GM12864 (cell line): ENCODE data around the gene MSANTD1.
"Not testable (repeated sequence)": the region's sequence is repeated elsewhere in the genome, so short reads cannot be mapped to it uniquely, and the experiment has no call there.

Source experiments
- DNase-seq: peaks from one replicate; pipeline ENCODE4 v3.0.0-alpha.2; 2011; ENCODE audit warnings: low read depth
- H3K4me3 ChIP-seq: 2 replicates; pipeline ENCODE4 v1.5.1; 2011; ENCODE audit warnings: mild to moderate bottlenecking, low read depth, low read length, control low read depth
- CTCF ChIP-seq: IDR thresholded peaks from 2 replicates; pipeline ENCODE4 v1.5.1; 2011; ENCODE audit warnings: low read depth, mild to moderate bottlenecking, moderate library complexity, low read length, control low read depth, inconsistent platforms; ENCODE audit errors: missing control alignments

Gene MSANTD1

GRCh38 chr4:3295837-3296624 is 47.1 kb downstream of the MSANTD1 start:
- no peak for DNase-seq
- H3K4me3 ChIP-seq, result no peak overlapping the region
- TF ChIP-seq CTCF, result no peak

DNA sequence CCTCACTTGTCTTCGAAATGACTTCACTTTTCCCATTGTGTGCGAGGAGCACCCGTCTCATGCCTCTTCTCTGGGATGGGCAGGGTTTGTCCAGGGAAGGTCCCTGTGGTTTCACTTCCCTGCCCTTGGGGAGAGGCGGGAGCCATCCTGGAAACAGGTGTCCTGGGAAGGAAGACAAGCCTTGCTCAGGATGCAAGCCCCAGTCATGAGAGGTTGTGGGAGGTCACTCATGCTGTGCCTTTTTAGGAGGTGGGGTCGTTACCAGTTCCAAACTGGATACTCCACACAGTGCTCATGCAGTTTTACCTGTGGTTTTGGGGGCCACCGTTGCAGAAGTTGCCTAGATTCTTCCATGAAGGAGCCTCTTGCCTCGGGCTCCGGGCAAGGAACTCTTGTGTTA is 47.7 kb downstream of the MSANTD1 start:
- H3K4me3 ChIP-seq, result no peak overlapping the region
- TF ChIP-seq CTCF, result no peak
- DNase-seq, result no peak

- DNase-seq, result no peak
- H3K4me3 ChIP-seq, result no peak overlapping the region
- TF ChIP-seq CTCF, result no peak
Measured at GRCh38 chr4:3297066-3297859, 48.3 kb downstream of the MSANTD1 start.

GRCh38 chr4:3299122-3299975 is 50.4 kb downstream of the MSANTD1 start:
- no peak for TF ChIP-seq CTCF
- no peak for DNase-seq
- no peak overlapping the region for H3K4me3 ChIP-seq

- DNase-seq, result no peak
- TF ChIP-seq CTCF, result no peak
- H3K4me3 ChIP-seq, result no peak overlapping the region
Measured at GRCh38 chr4:3299976-3300671, 51.2 kb downstream of the MSANTD1 start.

GRCh38 chr4:3300882-3301281 is 51.9 kb downstream of the MSANTD1 start:
- H3K4me3 ChIP-seq, DNase-seq: not testable (repeated sequence)
